SK-N-MC (cell line): ENCODE data around the gene HPCAL1.

Source experiments
- EZH2 ChIP-seq: fragments of 200-600 bp; sonication (generic); IDR thresholded peaks from one replicate; pipeline ENCODE4 v1.6.1; 2017; ENCODE audit warnings: antibody characterized with exemption
- FOXP2 ChIP-seq: optimal IDR thresholded peaks from 2 replicates; pipeline ENCODE3; 2011; ENCODE audit warnings: mild to moderate bottlenecking, moderate library complexity; ENCODE audit not compliant: insufficient read depth; ENCODE audit errors: extremely low read length, control extremely low read depth
- POLR2AphosphoS5 ChIP-seq: IDR thresholded peaks from 2 replicates; pipeline ENCODE4 v1.6.1; 2012; ENCODE audit warnings: mild to moderate bottlenecking, low read depth, low read length, borderline replicate concordance

DNA sequence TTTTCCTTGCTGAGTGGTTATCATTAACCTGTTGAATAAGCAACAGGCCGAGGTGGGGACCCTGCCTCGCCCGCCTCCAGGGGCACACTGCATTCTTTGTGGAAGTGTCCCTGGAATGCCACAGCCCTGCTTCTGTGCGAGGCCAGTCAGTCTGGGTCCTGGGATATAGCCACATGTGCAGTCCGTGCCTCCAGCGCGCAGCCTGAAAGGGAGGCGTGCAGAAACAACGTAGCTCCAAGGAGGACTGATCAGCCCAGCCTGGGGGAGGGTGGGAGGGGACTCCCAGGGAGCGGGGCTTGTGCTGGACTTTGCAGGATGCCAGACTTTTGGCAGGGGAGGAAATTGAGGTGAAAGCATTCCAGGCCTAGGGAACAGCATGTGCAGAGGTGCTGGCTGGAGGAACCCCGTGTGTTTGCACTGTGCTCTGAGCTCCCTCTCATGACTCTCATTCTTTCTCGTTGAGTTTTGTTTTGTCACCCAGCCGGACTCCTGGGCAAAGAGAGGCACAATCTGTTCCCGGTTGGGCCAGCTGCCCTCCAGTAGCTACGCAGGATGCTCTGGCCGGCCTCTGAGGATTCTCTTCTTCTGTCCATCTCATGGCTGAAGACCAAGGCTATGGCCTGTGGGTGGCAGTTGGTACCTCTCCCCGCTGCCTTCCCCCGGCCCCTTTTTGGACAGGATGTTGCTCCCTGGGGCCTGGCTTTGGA is 39.7 kb downstream of the HPCAL1 start:
- TF ChIP-seq EZH2: no peak
- TF ChIP-seq POLR2AphosphoS5: no peak
- no peak for TF ChIP-seq FOXP2
